Hematopoietic multipotent progenitor cell treated with erythropoietin and hydrocortisone succinate and interleukin-3 and kit ligand, for 8 days (in vitro differentiated cells): ENCODE results near the gene PSAP.

Experiments
- DNase-seq: peaks from one replicate; pipeline ENCODE4 v3.0.0-alpha.2; 2015

The PSAP gene

DNA sequence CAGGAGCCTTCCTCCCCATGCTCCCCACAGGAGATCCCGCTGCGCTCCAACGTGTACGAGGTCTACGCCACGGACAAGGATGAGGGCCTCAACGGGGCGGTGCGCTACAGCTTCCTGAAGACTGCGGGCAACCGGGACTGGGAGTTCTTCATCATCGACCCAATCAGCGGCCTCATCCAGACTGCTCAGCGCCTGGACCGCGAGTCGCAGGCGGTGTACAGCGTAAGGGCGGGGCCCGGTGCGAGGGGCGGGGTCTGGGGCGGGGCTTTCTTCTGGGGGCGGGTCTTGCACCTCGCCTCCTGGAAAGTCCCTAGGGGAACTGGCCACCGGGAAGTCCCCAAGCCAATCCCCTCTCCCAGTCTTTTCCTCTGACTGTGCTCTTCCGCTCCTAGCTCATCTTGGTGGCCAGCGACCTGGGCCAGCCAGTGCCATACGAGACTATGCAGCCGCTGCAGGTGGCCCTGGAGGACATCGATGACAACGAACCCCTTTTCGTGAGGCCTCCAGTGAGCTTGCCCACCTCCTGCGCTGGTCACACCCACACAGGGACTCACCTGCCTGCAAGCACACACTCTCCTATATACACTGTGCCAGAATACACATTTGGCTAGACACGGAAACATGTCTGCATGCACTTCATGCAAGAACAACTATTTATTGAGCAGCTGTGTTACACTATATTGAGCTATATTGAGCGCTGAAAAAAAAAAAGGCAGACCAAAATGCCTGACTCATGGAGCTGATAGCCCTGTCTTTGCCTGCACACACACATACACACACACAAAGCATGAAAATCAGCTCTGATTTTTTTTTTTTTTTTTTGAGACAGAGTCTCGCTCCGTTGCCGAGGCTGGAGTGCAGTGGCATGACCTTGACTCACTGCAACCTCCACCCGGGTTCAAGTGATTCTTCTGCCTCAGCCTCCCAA is 45.0 kb downstream of the PSAP start:
- no peak for DNase-seq

DNA sequence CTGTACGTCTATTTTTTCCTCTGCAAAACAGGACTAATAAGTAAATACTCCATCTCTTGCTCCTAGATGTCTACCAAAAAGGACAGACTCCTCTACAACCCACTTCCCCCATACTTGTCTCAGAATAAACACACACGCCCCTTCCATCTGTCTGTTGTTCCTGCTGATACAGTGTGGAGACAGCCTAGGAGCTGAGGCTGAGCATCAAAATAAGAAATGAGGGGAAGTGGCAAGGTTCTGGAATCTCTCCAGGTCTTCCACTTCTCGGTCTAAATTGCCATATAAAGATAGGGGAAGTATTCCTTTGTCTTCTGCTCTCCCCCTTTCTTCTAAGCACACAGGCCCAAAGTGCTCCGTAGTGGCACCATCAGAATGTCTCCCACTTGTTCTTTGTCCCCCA is 47.0 kb downstream of the PSAP start:
- peak; percentile 41 for DNase-seq

DNA sequence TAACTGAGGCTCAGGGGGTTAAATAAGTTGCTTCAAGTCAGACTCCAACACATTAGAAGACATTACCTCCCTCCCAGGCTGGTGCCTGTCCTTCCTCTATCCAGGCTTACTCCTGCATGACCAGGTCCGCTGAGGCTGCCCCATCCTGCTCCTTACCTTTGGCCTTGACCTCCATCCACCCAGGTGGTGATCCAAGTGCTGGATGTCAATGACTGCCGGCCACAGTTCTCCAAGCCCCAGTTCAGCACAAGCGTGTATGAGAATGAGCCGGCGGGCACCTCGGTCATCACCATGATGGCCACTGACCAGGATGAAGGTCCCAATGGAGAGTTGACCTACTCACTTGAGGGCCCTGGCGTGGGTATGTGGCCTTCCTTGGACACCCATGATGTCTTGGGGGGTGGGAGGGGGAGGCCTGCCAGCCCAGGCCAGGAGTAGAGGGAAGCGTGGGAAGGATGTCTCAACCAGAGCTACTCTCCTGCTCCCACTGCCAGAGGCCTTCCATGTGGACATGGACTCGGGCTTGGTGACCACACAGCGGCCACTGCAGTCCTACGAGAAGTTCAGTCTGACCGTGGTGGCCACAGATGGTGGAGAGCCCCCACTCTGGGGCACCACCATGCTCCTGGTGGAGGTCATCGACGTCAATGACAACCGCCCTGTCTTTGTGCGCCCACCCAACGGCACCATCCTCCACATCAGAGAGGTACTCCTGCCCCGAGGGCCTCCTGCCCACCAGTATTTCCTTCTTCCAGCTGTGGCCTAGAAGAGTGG is 48.1 kb downstream of the PSAP start:
- no peak for DNase-seq

DNA sequence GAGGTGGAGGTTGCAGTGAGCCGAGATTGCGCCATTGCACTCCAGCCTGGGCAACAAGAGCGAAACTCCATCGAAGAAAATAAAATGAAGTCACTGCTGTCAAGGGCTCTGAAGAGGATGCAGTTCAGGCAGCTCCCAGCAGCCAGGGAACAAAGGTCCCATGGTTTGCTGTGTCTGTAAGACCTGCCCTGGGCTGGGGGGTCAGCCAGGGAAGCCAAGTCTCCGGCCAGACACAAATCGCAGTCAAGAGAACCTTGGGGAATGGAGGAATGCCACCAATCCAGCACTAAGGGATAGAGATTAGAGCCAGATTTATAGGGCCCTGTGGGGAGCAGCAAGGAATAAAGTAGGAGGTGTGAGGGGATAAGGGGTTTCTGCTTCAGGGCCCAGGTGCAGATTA is 48.8 kb downstream of the PSAP start:
- DNase-seq: no peak

DNA sequence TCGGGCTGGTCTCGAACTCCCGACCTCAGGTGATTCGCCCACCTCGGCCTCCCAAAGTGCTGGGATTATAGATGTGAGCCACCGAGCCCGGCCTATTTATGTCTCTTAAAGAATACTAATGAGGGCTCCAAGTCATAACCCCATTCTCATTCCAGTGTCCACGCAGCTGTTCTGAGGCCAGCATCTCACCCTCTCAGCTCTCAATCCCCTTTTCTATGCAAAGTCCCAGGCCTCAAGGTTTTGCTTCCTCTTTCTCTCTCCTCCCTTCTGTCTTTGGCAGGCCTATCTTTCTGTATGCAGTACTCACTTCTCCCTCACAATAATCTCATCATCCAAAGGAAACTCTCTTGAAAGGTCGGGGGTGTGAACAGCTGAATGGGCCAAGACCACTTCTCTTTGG is 49.7 kb downstream of the PSAP start:
- DNase-seq: peak; percentile 12

DNA sequence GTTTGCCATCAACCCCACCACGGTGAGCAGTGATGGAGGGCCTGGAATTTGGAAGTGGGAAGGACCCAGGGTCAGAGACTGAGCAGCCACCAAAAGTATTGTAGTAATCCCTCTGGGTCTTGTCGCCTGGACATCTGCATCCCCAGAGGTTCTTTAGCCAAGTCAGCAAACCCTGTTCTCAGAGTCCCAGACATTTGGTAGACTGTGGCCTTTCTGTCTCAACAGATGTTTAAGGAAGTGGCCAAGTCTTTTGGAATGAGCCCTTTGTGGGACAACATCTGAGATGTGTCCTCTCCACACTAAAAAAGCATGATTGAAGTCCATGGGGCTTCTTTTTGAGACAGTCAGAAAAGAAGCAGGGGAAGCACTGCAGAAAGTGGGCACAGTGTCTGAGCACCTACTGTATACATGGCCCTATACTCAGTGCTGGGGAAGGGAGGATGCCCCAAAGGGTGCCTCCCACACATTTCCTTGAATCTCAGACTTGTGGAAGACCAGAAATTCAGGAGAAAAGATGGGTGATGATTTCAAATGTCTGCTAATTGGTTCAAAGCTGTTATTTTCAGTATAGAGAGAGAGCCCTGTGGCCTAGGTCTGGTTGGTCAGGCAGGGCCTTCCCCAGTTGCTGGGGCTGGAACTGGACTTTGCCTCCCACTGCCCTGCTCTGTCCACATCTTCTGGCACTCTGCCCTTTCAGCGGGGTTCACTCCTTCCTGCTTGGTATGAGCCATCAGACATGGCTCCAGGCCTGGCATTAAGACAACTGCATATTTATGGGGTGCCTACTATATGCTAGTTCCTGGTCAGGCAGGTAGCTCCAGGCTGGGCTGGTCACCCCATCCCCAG is 51.2 kb downstream of the PSAP start:
- no peak for DNase-seq

DNA sequence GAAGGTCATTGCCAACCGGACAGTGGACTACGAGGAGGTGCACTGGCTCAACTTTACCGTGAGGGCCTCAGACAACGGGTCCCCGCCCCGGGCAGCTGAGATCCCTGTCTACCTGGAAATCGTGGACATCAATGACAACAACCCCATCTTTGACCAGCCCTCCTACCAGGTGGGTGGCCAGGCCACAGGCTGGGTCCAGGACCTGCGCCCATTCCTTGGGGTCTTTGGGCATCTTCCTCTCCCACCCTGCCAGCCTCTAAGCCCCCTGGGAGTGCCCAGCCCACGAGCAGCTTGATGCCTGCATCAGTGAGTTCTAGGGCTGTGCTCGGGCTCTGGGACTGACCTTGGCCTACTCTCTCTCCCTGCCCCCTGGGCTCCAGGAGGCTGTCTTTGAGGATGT is 51.9 kb downstream of the PSAP start:
- no peak for DNase-seq

DNA sequence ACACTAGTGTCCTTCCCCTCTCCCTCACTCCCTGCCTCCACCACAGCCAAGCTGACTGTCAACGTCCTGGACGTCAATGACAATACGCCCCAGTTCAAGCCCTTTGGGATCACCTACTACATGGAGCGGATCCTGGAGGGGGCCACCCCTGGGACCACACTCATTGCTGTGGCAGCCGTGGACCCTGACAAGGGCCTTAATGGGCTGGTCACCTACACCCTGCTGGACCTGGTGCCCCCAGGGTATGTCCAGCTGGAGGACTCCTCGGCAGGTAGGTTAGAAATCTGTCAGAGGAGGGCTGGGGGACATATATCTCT is 52.8 kb downstream of the PSAP start:
- DNase-seq: no peak

DNA sequence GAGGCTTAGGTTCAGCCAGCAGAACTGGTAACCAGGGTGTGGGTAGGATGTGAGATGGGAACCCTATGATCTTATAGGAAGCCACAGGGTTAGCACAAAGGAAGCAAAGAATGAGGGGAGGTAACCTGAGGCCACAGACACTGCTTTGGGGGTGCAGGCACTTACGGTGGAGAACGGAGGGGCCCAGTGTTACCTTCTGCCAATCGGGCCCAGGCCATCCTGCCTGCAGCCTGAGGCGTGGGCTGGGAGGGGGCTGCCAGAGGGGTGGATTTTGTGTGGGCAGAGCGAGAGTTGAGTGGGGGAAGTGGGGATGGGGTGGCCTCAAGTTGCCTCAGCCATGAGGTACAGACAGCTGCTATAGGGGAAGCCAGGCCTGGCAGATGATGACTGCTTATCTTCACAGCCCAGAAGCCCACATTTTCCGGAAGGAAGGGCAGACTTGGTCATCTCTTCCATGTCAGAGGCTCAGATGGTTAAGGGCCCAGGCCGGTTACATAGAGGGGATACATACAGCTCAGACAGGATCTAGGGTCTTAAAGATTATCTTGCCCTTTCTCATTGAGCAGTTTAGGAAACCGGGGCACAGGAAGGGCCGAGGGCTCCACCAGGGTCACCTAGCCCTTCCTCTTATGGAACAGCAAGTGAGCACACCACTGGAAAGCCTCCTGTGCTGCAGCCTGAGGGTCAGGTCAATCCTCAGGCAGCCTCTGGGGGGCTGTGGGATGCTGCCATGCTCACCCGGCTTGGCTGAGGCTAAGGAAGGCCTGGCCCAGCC is 53.3 kb downstream of the PSAP start:
- DNase-seq: peak; percentile 94

DNA sequence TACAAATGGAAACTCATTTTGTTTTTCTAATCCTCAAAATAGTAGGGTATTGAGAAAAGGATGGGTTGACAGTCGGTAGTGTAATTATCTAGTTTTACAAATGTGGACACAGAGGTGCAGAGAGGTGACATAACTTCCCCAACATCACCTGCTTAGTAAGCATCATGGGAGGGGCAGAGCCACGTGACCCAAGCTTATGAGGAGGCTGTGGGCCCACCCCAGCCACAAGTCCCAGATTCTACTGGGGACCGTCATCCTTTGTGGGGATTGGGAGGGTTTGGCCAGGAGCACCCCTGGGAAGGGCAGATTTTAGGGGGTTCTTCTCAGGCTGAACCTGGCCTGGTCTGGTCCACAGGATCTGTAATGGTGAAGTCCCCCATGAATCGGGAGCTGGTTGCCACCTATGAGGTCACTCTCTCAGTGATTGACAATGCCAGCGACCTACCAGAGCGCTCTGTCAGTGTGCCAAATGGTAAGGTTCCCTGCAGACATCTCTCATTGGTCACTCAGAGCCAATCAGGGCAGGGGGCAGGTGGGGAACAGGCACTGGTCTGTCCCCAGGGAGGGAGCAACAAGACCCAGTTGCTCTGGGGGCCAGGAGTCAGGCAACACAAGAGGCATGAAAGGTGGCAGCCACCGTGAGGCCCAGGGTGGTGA is 54.2 kb downstream of the PSAP start:
- DNase-seq: no peak

DNA sequence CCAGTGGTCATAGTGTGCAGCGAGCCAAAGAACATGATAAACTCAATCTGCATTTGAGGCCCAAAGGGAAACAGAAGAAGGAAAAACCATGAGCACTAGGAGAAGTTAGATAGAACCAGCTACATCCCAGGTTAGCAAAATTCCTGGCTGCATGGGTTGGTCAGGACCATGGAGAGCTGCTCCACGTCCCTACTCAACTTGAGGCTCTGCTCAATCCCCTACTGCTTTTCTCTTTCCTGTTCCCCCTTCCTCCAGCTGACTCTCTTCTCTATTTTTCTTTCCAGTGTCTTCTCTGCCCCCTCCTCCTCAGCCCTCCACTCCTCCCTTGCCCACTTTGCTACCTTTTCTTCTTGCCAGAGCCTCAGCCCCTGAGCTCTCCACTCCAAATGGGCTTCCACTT is 55.8 kb downstream of the PSAP start:
- DNase-seq: peak; percentile 29

DNA sequence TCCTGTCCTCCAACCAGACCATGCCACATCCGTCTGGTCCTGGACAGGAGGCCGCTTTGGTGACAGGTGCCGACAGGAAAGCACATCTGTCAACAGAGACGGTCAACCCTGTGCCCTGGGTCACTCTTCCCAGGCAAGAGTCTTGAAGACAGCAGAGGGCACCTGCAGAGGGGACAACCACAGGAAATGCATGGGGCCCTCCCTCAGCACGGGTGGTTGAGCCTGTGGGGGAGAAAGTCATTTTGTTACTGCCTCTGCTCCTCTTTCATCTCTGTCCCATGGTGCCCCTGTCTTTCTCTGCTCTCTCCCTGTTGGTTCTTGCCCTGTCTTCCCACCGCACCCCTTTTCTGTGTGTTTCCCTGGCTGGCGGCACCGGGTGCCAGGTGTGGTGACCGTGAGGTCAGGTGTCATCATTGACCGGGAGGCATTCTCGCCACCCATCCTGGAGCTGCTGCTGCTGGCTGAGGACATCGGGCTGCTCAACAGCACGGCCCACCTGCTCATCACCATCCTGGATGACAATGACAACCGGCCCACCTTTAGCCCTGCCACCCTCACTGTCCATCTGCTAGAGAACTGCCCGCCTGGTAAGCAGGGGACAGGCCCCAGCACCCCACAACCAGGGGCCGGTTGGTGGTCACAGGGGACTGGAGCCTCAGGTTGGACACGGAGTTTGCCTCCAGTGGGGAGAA is 60.2 kb downstream of the PSAP start:
- DNase-seq: no peak

DNA sequence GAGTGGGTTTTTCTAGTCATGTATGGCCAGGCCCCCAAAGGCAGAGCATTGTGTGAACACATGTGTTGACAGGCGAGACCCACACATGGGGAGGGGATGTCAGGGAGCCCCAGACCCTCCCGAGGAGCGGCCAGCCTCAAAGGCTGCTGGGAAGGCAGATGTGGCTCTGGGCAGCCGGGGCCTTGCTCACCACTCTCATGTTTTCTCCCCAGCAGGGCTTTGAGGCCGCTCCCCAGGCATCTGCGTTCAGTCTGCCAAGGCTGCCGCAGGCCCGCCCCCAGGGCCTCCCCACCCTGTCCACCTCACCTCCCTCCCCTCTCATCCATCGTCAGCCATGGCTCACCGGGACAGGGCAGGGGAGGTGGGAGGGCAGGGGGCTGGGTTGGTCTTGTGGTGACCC is 61.2 kb downstream of the PSAP start:
- DNase-seq: no peak

DNA sequence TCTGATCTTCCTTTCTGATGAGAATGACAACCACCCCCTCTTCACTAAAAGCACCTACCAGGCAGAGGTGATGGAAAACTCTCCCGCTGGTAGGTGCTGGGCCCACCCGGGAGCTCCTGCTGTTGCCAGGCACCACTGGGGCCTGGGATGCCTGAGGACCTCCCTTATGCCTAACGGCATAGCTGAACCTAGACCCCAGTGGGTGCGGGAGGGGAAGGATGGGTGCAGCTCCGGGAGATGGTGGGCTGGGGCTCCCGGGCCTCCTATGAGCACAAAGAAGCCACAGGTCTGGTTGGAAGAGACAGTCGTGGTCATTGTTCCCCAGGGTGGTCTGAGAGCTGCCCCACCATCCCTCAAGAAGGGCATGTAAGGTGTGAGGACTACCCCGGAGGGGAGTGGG is 62.1 kb downstream of the PSAP start:
- no peak for DNase-seq

DNA sequence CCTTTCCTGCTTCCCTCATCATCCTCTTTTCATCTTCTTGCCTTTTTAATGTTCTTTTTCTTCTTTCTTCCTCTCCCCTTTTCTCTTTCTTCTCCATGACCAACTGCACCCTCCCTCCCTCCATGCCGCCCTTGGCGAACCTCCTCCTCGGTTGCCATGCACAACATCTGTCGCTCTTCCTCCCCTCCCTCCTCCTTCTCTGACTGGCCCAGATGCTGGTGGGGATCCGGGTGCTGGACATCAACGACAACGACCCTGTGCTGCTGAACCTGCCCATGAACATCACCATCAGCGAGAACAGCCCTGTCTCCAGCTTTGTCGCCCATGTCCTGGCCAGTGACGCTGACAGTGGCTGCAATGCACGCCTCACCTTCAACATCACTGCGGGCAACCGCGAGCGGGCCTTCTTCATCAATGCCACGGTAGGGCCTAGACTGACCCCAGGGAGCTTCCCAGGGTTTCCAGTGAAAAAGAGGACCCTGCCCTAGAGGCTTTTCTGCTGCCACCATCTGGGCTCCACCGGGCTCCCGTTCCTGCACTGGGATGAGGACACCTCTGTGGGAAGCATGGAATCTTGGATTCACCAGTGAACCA is 66.3 kb downstream of the PSAP start:
- no peak for DNase-seq

DNA sequence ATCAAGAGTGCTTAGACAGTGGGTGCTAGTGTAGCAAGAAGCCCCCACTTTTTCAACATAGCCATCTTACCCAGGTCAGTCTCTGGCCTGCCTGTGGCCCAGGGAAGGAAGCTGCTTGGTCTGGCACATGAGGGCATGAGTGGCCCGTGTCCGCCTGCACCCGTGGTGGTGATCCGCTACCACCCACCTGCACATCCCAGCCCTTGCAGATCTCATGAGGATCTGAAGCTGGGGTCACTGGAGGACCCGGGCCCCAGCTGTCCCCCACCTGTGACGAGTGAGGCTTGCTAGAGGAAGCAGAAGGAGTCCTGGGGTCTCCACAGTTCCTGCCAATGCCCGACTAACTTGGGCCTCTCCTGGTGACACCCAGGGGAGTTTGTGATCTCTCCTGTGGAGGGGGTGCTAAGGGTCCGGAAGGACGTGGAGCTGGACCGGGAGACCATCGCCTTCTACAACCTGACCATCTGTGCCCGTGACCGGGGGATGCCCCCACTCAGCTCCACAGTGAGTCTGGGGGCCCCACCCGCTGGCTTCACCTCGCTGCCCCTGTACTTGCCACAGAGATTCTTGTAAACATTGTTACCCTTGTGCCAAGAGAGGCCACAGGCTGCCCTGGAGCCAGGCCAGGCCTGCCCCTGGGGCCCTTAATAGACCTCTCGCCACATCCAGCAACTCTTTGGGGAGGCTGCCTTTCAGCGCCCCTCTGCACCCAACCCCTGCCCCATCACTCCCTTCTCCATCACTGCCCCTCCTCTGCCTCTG is 67.0 kb downstream of the PSAP start:
- no peak for DNase-seq

DNA sequence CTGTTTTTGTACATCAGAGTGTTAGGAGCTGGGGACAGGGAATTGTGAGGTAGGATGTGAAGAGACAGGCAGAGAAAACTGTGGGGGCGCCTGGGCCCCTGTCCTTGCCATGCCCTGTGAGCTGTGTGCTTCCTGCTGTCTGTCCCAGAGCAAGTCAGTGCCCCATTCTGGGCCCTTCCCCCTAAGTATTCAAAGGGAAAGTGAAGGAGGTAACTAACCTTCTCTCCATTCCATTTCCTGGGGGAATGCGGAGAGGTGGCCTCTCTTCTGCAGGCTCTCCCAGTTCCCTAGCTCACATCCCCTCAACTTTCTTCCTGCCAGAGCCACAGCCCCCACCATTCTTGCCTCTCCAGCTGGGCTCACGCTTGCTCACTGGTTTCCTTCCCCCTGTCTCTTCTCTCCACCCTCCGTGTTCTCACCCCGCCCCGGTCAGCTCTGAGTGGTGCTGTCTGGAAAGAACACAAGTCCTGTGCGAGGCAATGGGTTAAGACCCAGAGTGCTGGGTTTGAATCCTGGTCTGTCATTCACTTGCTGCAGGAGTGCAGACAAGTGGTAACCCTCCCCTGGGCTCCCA is 68.0 kb downstream of the PSAP start:
- DNase-seq: no peak

DNA sequence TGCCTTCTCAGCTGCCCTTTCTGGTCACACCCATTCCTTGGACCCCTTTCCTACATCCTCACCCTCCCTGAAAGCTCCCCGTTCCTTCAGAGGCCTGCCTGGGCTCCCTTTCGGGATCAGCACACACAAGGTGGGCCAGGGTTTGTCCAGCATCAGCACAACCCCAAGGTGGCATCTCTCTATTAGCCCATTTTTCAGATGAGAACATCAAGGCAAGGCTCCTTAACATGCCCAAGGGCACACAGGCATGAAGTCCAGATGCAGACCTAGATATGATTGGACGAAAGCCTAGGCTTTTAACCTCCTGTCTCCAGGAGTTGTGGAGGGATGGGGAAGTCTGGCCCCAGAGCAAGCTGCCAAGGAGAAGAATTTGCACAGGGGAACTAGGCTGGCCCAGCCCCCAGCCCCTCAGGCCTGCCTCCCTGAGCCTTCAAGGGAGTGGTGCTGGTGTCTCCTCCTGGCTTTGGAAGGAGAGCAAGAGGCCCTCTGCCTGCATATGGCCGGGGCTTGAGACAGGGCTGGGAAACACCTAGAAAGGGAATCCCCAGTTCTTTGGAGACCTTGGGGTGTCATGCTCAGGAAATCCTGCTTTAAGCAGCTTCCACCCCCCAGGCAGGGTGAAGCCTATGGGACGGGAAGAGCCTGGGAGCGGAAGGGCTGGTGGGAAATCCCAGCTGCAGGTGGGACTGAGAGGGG is 68.7 kb downstream of the PSAP start:
- no peak for DNase-seq

DNA sequence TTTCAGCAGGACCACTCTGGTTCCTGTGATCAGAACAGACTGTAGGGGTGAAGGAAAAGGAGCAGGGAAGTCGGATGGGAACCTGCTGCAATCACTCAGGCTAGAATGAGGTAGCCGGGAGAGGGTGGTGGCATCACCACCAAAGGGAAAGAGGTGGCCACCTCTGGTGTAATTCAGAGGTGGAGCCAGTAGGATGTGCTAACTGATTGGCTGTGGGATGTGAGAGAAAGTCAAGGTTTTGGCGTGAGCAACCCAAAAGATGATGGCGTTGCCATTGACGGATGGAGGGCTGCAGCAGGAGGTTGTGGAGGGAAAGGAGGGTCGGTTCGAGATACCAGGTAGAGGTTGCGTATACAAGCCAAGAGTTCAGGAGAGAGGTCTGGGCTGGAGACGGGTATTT is 70.3 kb downstream of the PSAP start:
- DNase-seq: no peak
